ENCODE measurements around the gene JPH4.
A peak's percentile ranks its signal among the peaks of the same experiment; 100 is the strongest.

JPH4 gene

GRCh38 chr14:23561873-23562821 lies 16.4 kb downstream of the JPH4 start:
- no peak for DNase-seq

GRCh38 chr14:23561259-23561658 lies 17.3 kb downstream of the JPH4 start:
- no peak for DNase-seq

DNA sequence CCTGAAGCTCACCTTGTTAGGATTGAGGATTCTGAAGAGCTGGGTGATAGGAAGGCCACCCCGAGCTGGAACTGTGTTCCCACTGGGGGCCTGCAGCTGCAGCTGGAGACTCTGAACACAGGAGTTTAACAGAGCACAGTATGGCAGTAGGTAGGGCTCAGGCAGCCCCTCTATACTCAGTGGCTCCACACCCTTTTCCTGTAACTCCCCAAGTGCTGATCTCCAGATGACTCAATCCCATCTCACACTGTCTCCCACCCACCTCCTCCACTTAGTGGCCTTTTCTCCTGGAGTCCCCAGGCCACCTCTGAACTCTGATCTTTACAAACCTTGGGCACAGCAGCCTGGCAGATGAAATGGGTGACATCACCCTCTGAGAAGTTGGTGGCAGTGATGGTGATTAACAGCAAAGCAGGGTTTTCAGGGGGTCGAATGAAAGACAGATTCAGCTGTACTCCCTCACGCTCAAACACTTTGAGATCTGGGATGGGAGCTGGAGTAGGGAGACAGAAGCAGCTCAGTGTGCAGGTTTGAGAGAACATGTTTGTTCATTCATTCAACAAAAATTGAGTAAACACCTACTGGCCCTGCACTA lies 18.6 kb downstream of the JPH4 start:
- DNase-seq, result no peak

DNA sequence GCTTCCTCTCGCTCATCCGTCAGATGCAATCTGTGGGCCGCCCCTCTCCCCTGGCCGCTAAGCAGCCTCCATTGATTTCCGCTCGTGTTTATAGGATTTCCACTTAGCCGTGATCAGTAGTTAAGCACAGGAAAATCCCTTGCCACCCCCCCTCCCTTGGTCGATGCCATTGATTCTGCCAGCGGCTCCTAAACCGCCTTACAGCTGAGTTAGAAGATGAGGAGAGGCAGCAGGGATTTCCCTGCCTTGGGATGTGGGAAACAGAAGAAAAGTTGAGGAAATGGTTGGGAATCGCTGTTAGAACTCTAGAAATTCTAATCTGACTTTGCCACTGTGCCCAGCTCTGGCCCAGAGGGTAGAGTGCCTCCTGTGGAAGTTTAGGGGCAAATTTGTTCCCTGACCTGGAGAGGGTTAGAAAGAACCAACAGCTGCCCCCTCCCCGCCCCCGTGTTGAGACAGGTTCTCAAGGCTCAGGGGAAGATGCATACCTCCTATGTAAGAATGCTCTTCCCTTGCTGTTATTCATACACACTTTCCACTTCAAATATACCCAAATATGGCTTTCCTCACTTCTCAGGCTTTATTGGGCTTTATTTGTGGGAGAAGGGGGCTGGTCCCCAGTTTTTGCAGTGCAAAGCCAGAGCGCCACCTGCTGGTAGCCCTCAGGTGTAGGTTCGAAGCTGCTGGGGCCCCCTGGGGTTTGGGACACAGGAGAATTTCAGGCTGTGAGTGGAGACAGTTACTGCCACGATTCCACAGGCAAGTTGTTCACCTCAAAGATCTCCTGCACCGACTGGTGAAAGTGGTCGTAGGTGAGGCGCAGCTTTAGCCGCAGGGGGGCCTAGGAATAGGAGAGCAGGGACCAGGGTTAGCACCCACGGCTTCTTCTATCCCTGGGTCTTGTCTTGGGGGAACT lies 19.3 kb downstream of the JPH4 start:
- no peak for DNase-seq

DNA sequence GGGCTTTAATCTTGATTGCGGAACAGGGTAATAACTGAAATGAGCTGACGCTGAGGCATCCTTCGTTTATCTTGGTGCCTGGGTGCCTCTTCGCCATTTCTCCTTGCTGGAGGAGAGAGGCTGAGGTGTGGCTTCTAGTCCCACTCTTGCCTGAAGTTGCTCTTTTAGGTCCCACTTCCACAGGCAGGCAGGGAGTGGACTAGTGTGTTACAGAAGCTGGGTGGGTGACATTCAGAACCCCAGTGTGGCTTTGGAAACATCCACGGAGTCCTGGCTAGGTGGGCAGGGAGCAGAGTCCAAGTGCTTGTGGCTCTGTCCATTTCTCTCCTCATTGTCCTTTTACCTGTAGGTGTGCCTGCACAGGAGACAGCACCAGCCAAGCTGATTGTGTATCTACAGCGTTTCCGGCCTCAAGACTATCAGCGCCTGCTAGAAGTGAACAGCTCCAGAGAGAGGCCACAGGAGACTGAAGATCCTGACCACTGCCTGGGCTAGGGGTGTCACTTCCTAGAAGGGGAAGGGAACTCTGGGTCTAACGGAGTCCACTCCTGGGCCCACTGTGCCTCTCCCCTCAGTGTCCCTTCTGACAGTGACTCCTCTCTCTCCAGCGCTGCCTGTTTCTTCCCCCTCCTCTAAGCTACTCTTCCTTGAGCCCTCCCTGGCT lies 20.1 kb downstream of the JPH4 start:
- DNase-seq, result no peak

GRCh38 chr14:23557946-23558345 lies 20.6 kb downstream of the JPH4 start:
- no peak for DNase-seq

- DNase-seq, result no peak
Observed at GRCh38 chr14:23557521-23557920, 21.1 kb downstream of the JPH4 start.

DNA sequence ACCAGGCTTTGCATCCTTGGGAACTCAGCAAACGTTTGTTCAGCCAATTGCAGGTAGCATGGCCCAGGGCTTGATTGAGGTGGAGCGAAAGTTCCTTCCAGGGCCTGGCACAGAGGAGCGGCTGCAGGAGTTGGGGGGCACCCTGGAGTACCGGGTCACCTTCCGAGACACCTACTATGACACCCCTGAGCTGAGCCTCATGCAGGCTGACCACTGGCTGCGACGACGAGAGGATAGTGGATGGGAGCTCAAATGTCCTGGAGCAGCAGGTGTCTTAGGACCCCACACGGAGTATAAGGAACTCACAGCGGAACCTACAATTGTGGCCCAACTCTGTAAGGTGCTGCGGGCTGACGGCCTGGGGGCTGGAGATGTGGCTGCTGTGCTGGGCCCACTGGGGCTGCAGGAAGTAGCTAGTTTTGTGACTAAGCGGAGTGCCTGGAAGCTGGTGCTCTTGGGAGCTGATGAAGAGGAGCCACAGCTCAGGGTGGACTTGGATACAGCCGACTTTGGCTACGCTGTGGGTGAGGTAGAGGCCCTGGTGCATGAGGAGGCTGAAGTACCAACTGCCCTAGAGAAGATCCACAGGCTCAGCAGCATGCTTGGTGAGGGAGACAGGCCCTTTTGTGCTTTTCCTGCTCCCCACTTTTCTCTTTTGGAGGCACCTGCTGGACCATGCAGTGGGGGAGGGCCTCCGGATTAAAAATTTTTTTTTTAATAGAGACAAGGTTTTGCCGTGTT lies 21.7 kb downstream of the JPH4 start:
- no peak for DNase-seq

- DNase-seq, result peak; percentile 95
Observed at GRCh38 chr14:23555882-23556699, 22.5 kb downstream of the JPH4 start, which contains the start of gene THTPA. TSS of gene THTPA (plus strand) at chr14:23556271. CDS start at chr14:23556758, 487 bp downstream.

DNA sequence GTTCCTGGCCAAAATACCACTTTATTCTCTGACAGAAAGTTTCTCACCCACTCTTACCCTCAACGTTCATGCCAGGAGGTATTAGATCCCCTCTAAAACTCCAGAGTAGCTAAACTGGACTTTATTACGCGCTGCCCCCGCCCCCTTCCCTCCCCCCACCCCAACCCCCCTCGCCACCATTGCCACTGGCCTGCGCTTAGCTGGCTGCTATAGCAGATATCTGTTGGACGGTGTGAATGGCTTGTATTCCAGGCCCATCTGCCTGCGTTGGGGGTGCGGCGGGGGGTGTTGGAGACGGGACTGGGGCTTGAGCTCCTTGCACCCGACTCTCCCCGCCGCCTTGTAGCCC lies 23.1 kb downstream of the JPH4 start:
- no peak for DNase-seq

DNA sequence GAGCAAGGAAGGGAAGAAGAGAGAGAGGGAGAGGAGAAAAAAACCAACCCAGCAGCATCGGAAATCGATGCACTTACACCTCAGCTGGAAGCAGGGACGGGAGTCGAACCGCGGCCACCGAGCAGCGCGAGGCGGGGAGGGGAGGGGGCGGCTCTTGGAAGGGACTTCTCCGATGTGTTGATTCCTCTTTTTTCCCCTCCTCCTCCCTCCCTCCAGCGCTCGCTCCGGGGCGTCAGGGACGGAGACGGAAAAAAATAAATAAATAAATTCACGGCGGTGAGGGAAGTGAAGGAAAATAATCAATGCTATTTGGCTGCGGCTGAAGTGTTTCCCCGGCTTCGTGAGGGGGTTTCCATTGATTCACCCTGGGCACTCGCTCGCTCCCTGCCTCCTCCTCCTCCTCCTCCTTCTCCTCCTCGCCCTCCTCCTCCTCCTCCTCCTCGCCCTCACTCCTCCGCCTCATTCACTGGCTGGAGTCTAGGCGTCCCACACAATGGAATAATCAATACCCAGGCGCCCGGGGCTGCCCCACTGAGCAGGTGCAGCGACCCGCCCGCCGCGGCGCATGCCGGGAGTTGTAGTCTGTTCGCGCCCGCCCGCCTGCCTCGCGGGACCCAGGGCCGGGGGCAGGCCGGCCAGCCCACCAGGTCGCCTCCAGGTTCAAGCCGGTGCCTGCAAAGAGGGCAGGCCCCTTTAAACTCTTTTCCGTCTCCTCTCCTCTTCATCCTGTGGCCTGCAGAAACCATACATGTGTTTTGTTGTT lies 27.1 kb downstream of the JPH4 start, which contains the start of gene ZFHX2:
Gene ZFHX2 (minus strand): TSS at position 500 of the 763 bp plus-strand sequence. CDS start 16,440 bp downstream, outside the sequence.
- DNase-seq, result peak; percentile 79

- DNase-seq, result no peak
Observed at GRCh38 chr14:23550812-23551265, 27.8 kb downstream of the JPH4 start.

DNA sequence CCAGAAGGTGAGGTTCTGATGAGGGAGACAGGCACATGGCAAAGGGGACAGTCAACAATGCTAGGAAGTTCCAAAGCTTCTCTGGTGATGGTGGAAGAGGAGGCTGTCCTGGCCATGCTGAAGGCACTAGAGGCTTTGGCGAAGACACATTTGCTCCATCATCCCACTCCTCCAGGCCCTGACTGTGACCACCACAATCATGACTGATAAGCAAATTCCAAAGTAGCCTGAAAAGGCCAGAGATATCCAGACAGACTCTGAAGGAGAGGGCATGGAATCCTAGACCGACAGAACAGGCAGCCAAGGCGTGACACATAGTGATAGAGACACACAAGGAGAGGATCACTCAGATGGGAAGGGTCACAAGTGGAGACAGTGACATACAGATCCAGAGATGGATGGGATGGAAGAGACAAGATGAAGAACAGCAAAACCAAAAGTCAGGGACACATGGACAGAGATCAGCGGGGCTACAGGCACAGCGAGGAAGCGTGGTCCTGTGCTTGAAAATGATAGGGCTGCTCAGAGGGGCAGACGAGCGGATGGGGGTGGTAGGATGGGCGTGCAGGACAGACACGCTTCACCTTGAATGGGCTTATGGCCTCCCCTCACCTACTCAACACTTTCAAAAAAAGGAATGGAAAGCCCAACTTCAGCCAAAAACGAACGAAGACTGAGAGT lies 28.3 kb downstream of the JPH4 start:
- no peak for DNase-seq

GRCh38 chr14:23548351-23549318 lies 30.0 kb downstream of the JPH4 start:
- no peak for DNase-seq

GRCh38 chr14:23547924-23548323 lies 30.7 kb downstream of the JPH4 start:
- no peak for DNase-seq

GRCh38 chr14:23546450-23547035 lies 32.0 kb downstream of the JPH4 start:
- no peak for DNase-seq

DNA sequence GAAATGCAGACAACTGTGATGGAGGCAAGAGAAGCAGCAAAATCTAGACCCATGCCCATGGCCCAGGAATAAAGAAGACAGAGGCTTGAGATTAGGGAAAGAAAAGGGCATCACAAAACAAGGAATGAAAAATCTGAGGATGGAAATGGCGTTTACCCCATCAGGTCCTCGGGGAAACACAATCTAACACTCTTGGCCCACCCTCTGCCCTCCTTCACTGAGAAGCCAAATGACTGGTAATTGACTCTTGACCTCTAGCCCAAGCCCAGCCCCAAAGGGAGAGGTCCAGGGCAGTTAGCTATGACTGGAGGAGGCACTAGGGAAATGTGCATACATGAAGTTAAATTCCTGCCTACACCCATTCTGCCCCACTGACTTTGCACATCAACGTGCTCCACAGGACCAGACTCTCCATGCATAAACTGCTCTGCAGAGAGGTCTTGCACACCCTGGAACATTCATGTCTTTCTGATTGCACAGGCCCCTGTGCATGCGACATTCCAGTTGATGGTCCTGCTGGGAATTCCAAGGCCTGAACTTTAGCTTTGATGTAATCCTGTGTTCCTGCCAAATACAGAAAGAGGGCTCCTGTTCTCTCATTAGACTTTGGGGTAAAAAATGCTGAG lies 32.7 kb downstream of the JPH4 start:
- DNase-seq, result no peak
